Measurements from ENCODE around the gene MYEF2.

Gene MYEF2

DNA sequence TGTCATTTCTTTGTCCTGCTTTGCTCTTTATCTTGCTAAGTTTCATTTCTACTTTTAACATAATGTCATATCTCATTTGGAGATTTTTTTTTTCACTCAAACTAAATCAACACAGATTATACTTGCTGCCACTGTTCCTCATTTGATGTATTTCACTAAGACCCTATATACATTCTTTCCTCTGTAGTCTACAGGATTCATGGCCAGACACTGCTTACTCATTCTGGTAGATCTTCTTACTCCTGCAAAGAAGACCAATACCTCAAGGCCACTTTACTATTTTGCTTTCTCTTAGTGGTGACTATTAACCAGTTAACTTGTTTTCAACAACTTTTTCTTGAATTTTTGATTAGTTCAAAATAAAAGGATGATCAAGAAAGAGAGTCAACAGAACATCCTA lies 30.7 kb downstream of the MYEF2 start:
- TF ChIP-seq CTCF (conservative IDR thresholded peaks at IDR 0.05; ENCODE audit: low read depth, low read length) = no peak
- no peak for DNase-seq (ENCODE audit: low read depth)
- no peak overlapping the region for H3K4me3 ChIP-seq (ENCODE audit: low read length)

- no peak for TF ChIP-seq CTCF (conservative IDR thresholded peaks at IDR 0.05; ENCODE audit: low read depth, low read length)
- no peak for DNase-seq (ENCODE audit: low read depth)
- no peak overlapping the region for H3K4me3 ChIP-seq (ENCODE audit: low read length)
These were observed 32.2 kb downstream of the MYEF2 start for GRCh38 chr15:48145923-48146322.

- no peak for DNase-seq (ENCODE audit: low read depth)
- TF ChIP-seq CTCF (conservative IDR thresholded peaks at IDR 0.05; ENCODE audit: low read depth, low read length) = no peak
- no peak overlapping the region for H3K4me3 ChIP-seq (ENCODE audit: low read length)
These were observed 33.2 kb downstream of the MYEF2 start for GRCh38 chr15:48144889-48145288.

- no peak for TF ChIP-seq CTCF (conservative IDR thresholded peaks at IDR 0.05; ENCODE audit: low read depth, low read length)
- no peak for DNase-seq (ENCODE audit: low read depth)
- no peak overlapping the region for H3K4me3 ChIP-seq (ENCODE audit: low read length)
These were observed 34.2 kb downstream of the MYEF2 start for GRCh38 chr15:48143856-48144255.

- no peak overlapping the region for H3K4me3 ChIP-seq (ENCODE audit: low read length)
- no peak for DNase-seq (ENCODE audit: low read depth)
- no peak for TF ChIP-seq CTCF (conservative IDR thresholded peaks at IDR 0.05; ENCODE audit: low read depth, low read length)
These were observed 45.2 kb downstream of the MYEF2 start for GRCh38 chr15:48132874-48133273.

DNA sequence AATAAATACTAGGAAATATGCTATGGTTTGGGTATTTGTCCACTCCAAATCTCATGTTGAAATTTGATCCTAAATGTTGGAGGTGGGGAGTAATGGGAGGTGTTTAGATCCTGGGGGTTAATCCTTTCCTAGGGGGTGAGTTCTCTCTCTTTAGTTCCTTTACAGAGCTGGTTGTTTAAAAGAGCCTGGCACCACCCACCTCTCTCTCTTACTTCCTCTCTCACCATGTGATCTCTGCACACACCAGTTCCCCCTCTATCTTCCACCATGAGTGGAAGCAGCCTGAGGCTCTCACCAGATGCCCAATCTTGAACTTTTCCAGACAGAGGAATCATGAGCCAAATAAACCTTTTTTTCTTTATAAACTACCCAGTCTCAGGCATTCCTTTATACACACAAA lies 46.8 kb downstream of the MYEF2 start:
- no peak for TF ChIP-seq CTCF (conservative IDR thresholded peaks at IDR 0.05; ENCODE audit: low read depth, low read length)
- H3K4me3 ChIP-seq (ENCODE audit: low read length) = no peak overlapping the region
- no peak for DNase-seq (ENCODE audit: low read depth)

- TF ChIP-seq CTCF (conservative IDR thresholded peaks at IDR 0.05; ENCODE audit: low read depth, low read length) = no peak
- no peak for DNase-seq (ENCODE audit: low read depth)
- no peak overlapping the region for H3K4me3 ChIP-seq (ENCODE audit: low read length)
These were observed 51.3 kb downstream of the MYEF2 start for GRCh38 chr15:48126667-48127355.
